ENCODE results near the gene LRRFIP1. TPM values are rescaled to one million over a fixed set of nuclear protein-coding genes. Genes with fewer than 3 reads are reported as not detected.

LRRFIP1 gene
- polyA plus RNA-seq, 1 of the 3 experiments (the other 2 are of a cell fraction) = 47.3 TPM

DNA sequence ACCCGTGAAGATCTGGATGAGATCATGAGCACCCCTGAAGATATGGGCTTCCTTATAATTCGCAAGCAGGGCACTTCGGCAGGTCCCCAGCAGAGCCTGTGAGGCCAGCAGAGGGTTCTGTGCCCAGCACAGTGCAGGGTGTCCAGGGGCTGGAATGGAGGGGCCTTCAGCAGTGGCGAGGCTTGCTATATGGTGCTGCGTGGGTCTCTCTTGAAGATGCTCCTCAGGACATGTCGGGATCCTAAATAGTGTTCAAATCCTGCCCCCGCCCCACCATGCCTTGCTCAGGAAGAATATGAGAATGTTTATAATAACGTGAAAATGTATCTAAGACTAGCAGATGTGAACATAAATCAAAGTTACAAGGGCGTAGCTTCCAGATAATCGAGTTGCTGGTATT, 110.9 kb downstream of the LRRFIP1 start:
- Histone ChIP-seq H3K27me3 (ENCODE audit: insufficient read depth) (no peaks in the 10 kb centered on the region), H3K9me2 (no peaks in the 10 kb centered on the region), H3K4me3 (ENCODE audit: low read depth in 2 of 2, low read length in 1 of 2) (no peak overlapping the region), H3K4me1 (ENCODE audit: control insufficient read depth in 1 of 2, insufficient read depth in 2 of 2, low read depth in 1 of 2, low read length in 1 of 2) (peaks cover 6 to 11% of the 10 kb centered on the region in 2 experiments; a peak in 3 of 4 replicates), H4K20me1 (ENCODE audit: insufficient read depth) (peaks cover 33% of the 10 kb centered on the region), H3K79me2 (ENCODE audit: insufficient read depth) (peaks cover 98% of the 10 kb centered on the region), H3K9me3 (no peaks in the 10 kb centered on the region), H3F3A (replicated peaks; ENCODE audit: insufficient read depth) (peaks cover 12% of the 10 kb centered on the region), H3K27ac (ENCODE audit: low read depth in 2 of 2, low read length in 1 of 2) (no peak overlapping the region), H3K4me2 (no peak overlapping the region), H3K9ac (no peak overlapping the region), H2AFZ (ENCODE audit: low read depth) (no peak overlapping the region), H3K36me3 (replicated peaks in 1 of 2; ENCODE audit: control insufficient read depth in 1 of 2, insufficient read depth in 2 of 2, low read length in 1 of 2) (peaks cover 31 to 37% of the 10 kb centered on the region in 2 experiments)
- WGBS (ENCODE audit: low lambda C conversion rate) = 96% methylated on average over 10 of the region's 10 CpGs
- ChIA-PET POLR2A (no interaction called here), CTCF (interaction anchor here (1.3 kb wide), 1 partner anchor 21 kb away, joined by 4 read pairs; no protein-coding TSS in a partner anchor)
- TF ChIP-seq NFIC (IDR thresholded peaks at IDR 0.05; ENCODE audit: borderline replicate concordance) (no peak), SIN3A (IDR thresholded peaks at IDR 0.05; ENCODE audit: borderline replicate concordance, low read depth, low read length) (no peak), RCOR1 (IDR thresholded peaks at IDR 0.05; ENCODE audit: low read length) (no peak), POLR2AphosphoS5 (IDR thresholded peaks at IDR 0.05; ENCODE audit: low read depth, low read length) (no peak), RXRA (IDR thresholded peaks at IDR 0.05; ENCODE audit: borderline replicate concordance, low read depth) (no peak), GABPA (IDR thresholded peaks at IDR 0.05; ENCODE audit: low read depth) (no peak), RFX5 (IDR thresholded peaks at IDR 0.05; ENCODE audit: low read length) (no peak), TCF12 (IDR thresholded peaks at IDR 0.05) (no peak), FOXJ3 (CRISPR knock-in tag; IDR thresholded peaks at IDR 0.05) (no peak), EZH2phosphoT487 (IDR thresholded peaks at IDR 0.05; ENCODE audit: borderline replicate concordance, low read depth) (no peak), NRF1 (IDR thresholded peaks at IDR 0.05; ENCODE audit: low read depth, low read length) (no peak), FOXM1 (IDR thresholded peaks at IDR 0.05; ENCODE audit: low read depth) (no peak)
- TF ChIP-seq, protein P1, sequence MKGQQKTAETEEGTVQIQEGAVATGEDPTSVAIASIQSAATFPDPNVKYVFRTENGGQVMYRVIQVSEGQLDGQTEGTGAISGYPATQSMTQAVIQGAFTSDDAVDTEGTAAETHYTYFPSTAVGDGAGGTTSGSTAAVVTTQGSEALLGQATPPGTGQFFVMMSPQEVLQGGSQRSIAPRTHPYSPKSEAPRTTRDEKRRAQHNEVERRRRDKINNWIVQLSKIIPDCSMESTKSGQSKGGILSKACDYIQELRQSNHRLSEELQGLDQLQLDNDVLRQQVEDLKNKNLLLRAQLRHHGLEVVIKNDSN (IDR thresholded peaks at IDR 0.05; ENCODE audit: borderline replicate concordance, low read depth) = no peak
- TF ChIP-seq, protein P2, sequence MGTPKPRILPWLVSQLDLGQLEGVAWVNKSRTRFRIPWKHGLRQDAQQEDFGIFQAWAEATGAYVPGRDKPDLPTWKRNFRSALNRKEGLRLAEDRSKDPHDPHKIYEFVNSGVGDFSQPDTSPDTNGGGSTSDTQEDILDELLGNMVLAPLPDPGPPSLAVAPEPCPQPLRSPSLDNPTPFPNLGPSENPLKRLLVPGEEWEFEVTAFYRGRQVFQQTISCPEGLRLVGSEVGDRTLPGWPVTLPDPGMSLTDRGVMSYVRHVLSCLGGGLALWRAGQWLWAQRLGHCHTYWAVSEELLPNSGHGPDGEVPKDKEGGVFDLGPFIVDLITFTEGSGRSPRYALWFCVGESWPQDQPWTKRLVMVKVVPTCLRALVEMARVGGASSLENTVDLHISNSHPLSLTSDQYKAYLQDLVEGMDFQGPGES (IDR thresholded peaks at IDR 0.05; ENCODE audit: low read depth, low read length) = no peak
- TF ChIP-seq, protein P3, sequence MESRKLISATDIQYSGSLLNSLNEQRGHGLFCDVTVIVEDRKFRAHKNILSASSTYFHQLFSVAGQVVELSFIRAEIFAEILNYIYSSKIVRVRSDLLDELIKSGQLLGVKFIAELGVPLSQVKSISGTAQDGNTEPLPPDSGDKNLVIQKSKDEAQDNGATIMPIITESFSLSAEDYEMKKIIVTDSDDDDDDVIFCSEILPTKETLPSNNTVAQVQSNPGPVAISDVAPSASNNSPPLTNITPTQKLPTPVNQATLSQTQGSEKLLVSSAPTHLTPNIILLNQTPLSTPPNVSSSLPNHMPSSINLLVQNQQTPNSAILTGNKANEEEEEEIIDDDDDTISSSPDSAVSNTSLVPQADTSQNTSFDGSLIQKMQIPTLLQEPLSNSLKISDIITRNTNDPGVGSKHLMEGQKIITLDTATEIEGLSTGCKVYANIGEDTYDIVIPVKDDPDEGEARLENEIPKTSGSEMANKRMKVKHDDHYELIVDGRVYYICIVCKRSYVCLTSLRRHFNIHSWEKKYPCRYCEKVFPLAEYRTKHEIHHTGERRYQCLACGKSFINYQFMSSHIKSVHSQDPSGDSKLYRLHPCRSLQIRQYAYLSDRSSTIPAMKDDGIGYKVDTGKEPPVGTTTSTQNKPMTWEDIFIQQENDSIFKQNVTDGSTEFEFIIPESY (IDR thresholded peaks at IDR 0.05; ENCODE audit: borderline replicate concordance, low read depth) = no peak
- TF ChIP-seq, protein P4, sequence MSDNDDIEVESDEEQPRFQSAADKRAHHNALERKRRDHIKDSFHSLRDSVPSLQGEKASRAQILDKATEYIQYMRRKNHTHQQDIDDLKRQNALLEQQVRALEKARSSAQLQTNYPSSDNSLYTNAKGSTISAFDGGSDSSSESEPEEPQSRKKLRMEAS (IDR thresholded peaks at IDR 0.05; ENCODE audit: low read depth) = no peak
- TF ChIP-seq, protein P5, sequence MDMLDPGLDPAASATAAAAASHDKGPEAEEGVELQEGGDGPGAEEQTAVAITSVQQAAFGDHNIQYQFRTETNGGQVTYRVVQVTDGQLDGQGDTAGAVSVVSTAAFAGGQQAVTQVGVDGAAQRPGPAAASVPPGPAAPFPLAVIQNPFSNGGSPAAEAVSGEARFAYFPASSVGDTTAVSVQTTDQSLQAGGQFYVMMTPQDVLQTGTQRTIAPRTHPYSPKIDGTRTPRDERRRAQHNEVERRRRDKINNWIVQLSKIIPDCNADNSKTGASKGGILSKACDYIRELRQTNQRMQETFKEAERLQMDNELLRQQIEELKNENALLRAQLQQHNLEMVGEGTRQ (IDR thresholded peaks at IDR 0.05; ENCODE audit: borderline replicate concordance, low read depth, low read length) = no peak
- DNase-seq = no peak

Measured in SK-N-SH (cell line).